Breast epithelium (tissue), 3 donors: Measurements from ENCODE around the gene ABTB2.

Source experiments
- CTCF ChIP-seq, 3 donors: fragments of 450-650 bp; IDR thresholded peaks; one replicate each; pipeline ENCODE4 v1.5.1; 2016 to 2017; ENCODE audit warnings: antibody characterized with exemption in 3 of 3, mild to moderate bottlenecking in 3 of 3, moderate library complexity in 3 of 3
- POLR2A ChIP-seq: fragments of 450-650 bp; IDR thresholded peaks from one replicate; pipeline ENCODE4 v1.6.1; 2016; ENCODE audit warnings: antibody characterized with exemption, mild to moderate bottlenecking, moderate library complexity

- TF ChIP-seq CTCF (IDR thresholded peaks at IDR 0.05) (no peak), POLR2A (no peak)
Measured at GRCh38 chr11:34303028-34303570, 54.7 kb downstream of the ABTB2 start.
